ENCODE results near the gene TRPM3. TPM values are rescaled to one million over a fixed set of nuclear protein-coding genes. Genes with fewer than 3 reads are reported as not detected.

Gene TRPM3
- total and polyA plus RNA-seq, 2 of the 13 experiments (the other 11 are each of a cell fraction or from before 2014, with no cell fraction given) = not detected

DNA sequence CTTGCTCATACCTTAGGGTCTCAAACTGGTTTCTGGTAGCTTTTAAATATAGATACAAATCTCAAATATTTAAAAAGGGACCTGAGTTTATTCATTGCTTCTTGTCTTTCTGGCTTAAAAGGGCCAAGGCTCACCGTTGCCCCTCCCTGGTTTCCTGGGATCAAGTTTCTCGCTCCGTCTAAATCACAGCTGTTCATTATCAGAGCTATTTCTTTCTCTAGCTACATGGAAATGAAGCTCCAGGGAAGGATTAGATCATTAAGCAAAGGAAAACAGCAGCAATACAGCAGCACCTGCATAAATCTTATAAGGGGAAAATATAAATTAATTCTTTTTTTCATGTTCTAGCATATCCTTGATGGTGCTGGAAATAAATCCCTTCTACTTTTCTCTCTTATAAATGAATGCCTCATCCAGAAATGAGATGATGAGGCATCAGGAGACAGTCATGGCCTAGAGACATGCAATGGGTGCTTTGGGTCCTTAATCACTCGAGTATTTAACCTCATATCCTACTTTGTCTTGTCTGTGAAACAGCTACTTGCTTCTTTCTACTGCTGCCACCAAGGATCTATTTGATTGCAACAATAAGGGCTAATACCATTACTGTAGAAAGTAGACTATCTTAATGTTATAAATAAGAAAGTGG, 320.1 kb downstream of the TRPM3 start (continued):
- TF ChIP-seq, protein P1, sequence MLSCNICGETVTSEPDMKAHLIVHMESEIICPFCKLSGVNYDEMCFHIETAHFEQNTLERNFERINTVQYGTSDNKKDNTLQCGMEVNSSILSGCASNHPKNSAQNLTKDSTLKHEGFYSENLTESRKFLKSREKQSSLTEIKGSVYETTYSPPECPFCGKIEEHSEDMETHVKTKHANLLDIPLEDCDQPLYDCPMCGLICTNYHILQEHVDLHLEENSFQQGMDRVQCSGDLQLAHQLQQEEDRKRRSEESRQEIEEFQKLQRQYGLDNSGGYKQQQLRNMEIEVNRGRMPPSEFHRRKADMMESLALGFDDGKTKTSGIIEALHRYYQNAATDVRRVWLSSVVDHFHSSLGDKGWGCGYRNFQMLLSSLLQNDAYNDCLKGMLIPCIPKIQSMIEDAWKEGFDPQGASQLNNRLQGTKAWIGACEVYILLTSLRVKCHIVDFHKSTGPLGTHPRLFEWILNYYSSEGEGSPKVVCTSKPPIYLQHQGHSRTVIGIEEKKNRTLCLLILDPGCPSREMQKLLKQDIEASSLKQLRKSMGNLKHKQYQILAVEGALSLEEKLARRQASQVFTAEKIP (CRISPR knock-in tag; IDR thresholded peaks at IDR 0.05; ENCODE audit: borderline replicate concordance) = no peak
- no peak for TF ChIP-seq ZBTB38 (CRISPR knock-in tag; IDR thresholded peaks at IDR 0.05)
- no peak for TF ChIP-seq SUZ12 (IDR thresholded peaks at IDR 0.05; ENCODE audit: low read depth, low read length)
- no peak for TF ChIP-seq NRL (CRISPR knock-in tag; IDR thresholded peaks at IDR 0.05; ENCODE audit: borderline replicate concordance)
- TF ChIP-seq ZFY (CRISPR knock-in tag; IDR thresholded peaks at IDR 0.05) = no peak
- no peak for TF ChIP-seq E2F5 (CRISPR knock-in tag; conservative IDR thresholded peaks at IDR 0.05)
- TF ChIP-seq, protein P2, sequence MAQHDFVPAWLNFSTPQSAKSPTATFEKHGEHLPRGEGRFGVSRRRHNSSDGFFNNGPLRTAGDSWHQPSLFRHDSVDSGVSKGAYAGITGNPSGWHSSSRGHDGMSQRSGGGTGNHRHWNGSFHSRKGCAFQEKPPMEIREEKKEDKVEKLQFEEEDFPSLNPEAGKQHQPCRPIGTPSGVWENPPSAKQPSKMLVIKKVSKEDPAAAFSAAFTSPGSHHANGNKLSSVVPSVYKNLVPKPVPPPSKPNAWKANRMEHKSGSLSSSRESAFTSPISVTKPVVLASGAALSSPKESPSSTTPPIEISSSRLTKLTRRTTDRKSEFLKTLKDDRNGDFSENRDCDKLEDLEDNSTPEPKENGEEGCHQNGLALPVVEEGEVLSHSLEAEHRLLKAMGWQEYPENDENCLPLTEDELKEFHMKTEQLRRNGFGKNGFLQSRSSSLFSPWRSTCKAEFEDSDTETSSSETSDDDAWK (CRISPR knock-in tag; IDR thresholded peaks at IDR 0.05) = no peak

DNA sequence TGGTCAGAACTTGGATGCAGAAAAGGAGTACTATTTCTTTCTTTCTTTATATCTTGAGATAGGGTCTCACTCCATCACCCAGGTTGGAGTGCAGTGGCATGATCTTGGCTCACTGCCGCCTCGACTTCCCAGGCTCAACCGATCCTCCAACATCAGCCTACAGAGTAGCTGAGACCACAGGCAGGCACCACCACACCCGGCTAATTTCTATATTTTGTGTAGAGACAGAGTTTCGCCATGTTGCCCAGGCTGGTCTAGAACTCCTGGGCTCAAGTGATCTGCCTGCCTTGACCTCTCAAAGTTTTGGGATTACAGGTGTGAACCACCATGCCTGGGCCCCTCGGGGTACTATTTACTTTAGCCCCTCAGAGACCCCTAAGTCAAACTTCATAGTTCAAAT, 323.4 kb downstream of the TRPM3 start:
- DNase-seq (ENCODE audit: low spot score) (no peak), ATAC-seq (no peak), FAIRE-seq (no peak)
- H3K9me3 ChIP-seq (ENCODE audit: low read length) = no peaks in the 10 kb centered on the region
- H3K4me1 ChIP-seq (ENCODE audit: insufficient read depth, low read length) = no peaks in the 10 kb centered on the region
- H3K27me3 ChIP-seq (ENCODE audit: control insufficient read depth in 1 of 2, insufficient read depth in 2 of 2, low read length in 2 of 2) = no peaks in the 10 kb centered on the region
- H3K4me3 ChIP-seq (replicated peaks in 1 of 3; ENCODE audit: insufficient read depth in 1 of 3, low read depth in 2 of 3, low read length in 3 of 3) = no peak overlapping the region
- H4K20me1 ChIP-seq (ENCODE audit: insufficient read depth, low read length) = no peaks in the 10 kb centered on the region
- H3K9ac ChIP-seq (ENCODE audit: insufficient read depth, low read depth, low read length) = no peak overlapping the region
- no peak overlapping the region for H2AFZ ChIP-seq (ENCODE audit: low read length)
- H3K4me2 ChIP-seq (ENCODE audit: low read depth, low read length) = no peak overlapping the region
- BruUV-seq (replicated peaks) = no TSS peak
- H3K79me2 ChIP-seq (ENCODE audit: insufficient read depth, low read length) = no peaks in the 10 kb centered on the region
- no peak overlapping the region for H3K27ac ChIP-seq (ENCODE audit: extremely low read length, insufficient read depth, low read length)
- no peaks in the 10 kb centered on the region for H3K36me3 ChIP-seq (replicated peaks in 1 of 2; ENCODE audit: control insufficient read depth in 1 of 2, insufficient read depth in 2 of 2, low read length in 2 of 2)
- intact Hi-C loops (cut with micrococcal nuclease; ENCODE audit: unreplicated experiment) = no loop called here
- WGBS (ENCODE audit: low lambda C conversion rate) = 37% methylated on average over 6 of the region's 6 CpGs
- in situ Hi-C loops (cut with HindIII; ENCODE audit: extremely low pct_ligation_motif_present, low pct_unique_long_range_greater_than_20kb) = no loop called here
- ChIA-PET CTCF (ENCODE audit: low intra/inter-chr PET ratio, low total read pairs) (no interaction called here), POLR2A (no interaction called here)
- TF ChIP-seq, protein P3, sequence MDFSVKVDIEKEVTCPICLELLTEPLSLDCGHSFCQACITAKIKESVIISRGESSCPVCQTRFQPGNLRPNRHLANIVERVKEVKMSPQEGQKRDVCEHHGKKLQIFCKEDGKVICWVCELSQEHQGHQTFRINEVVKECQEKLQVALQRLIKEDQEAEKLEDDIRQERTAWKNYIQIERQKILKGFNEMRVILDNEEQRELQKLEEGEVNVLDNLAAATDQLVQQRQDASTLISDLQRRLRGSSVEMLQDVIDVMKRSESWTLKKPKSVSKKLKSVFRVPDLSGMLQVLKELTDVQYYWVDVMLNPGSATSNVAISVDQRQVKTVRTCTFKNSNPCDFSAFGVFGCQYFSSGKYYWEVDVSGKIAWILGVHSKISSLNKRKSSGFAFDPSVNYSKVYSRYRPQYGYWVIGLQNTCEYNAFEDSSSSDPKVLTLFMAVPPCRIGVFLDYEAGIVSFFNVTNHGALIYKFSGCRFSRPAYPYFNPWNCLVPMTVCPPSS (IDR thresholded peaks at IDR 0.05) = no peak
- TF ChIP-seq DNMT3B (CRISPR knock-in tag; conservative IDR thresholded peaks at IDR 0.05) (no peak), RCOR2 (CRISPR knock-in tag; IDR thresholded peaks at IDR 0.05) (no peak), MAFK (conservative IDR thresholded peaks at IDR 0.05 in 1 of 2, IDR thresholded peaks at IDR 0.05 in 1 of 2; ENCODE audit: low read length in 2 of 2) (no peak), CREM (IDR thresholded peaks at IDR 0.05) (no peak), CREM (CRISPR knock-in tag; IDR thresholded peaks at IDR 0.05) (no peak), MEF2D (CRISPR knock-in tag; IDR thresholded peaks at IDR 0.05) (no peak), ZNF564 (CRISPR knock-in tag; IDR thresholded peaks at IDR 0.05) (no peak), NAIF1 (CRISPR knock-in tag; IDR thresholded peaks at IDR 0.05; ENCODE audit: borderline replicate concordance) (no peak)
- TF ChIP-seq, protein P4, sequence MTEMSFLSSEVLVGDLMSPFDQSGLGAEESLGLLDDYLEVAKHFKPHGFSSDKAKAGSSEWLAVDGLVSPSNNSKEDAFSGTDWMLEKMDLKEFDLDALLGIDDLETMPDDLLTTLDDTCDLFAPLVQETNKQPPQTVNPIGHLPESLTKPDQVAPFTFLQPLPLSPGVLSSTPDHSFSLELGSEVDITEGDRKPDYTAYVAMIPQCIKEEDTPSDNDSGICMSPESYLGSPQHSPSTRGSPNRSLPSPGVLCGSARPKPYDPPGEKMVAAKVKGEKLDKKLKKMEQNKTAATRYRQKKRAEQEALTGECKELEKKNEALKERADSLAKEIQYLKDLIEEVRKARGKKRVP (CRISPR knock-in tag; IDR thresholded peaks at IDR 0.05) = no peak
- TF ChIP-seq, protein P5, sequence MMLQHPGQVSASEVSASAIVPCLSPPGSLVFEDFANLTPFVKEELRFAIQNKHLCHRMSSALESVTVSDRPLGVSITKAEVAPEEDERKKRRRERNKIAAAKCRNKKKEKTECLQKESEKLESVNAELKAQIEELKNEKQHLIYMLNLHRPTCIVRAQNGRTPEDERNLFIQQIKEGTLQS (CRISPR knock-in tag; IDR thresholded peaks at IDR 0.05) = no peak

All from HepG2 (cell line).